Activated CD4-positive, alpha-beta T cell treated with anti-CD3 and anti-CD28 coated beads for 36 hours (primary cell): Measurements from ENCODE around the gene ECI1. TPM values are rescaled to one million over a fixed set of nuclear protein-coding genes. Genes with fewer than 3 reads are reported as not detected.

ENCODE experiments used
- ATAC-seq: fragments of 200-7000 bp; cut with Tn5 transposase; one replicate; pipeline ENCODE4 v1.10.0; 2021; ENCODE audit warnings: mild to moderate bottlenecking, moderate library complexity
- CTCF ChIA-PET: fragments of 350-600 bp; sonication (Branson Sonifier 250); formaldehyde crosslinking; loops from one replicate; lab custom pipeline; 2021; ENCODE audit warnings: antibody characterized with exemption; lab: Charles Lee
- POLR2A ChIA-PET: fragments of 350-600 bp; sonication (Branson Sonifier 250); formaldehyde crosslinking; loops from one replicate; lab custom pipeline; 2021; ENCODE audit warnings: antibody characterized with exemption, inconsistent platforms; lab: Charles Lee
- DNase-seq: peaks from one replicate; pipeline ENCODE4 v3.0.0-alpha.2; 2020
- H3K27ac Mint-ChIP-seq: one replicate; pipeline ENCODE4 v1.8.0; 2021; ENCODE audit warnings: mixed read lengths
- H3K27me3 Mint-ChIP-seq: one replicate; pipeline ENCODE4 v1.8.0; 2021; ENCODE audit warnings: mixed read lengths
- H3K36me3 Mint-ChIP-seq: one replicate; pipeline ENCODE4 v1.8.0; 2021; ENCODE audit warnings: low read depth, mixed read lengths
- H3K4me1 Mint-ChIP-seq: one replicate; pipeline ENCODE4 v1.8.0; 2021; ENCODE audit warnings: mixed read lengths
- H3K4me3 Mint-ChIP-seq: one replicate; pipeline ENCODE4 v1.8.0; 2021; ENCODE audit warnings: mild to moderate bottlenecking, moderate library complexity, mixed read lengths
- H3K9me3 Mint-ChIP-seq: one replicate; pipeline ENCODE4 v1.8.0; 2021; ENCODE audit warnings: low read depth, mixed read lengths
- intact Hi-C, 2 experiments: fragments of 100-400 bp; cut with DNase I in 1 of 2; cut with micrococcal nuclease in 1 of 2; formaldehyde crosslinking; loops; one replicate each; pipeline versions ENCODE4 v1.14.2 to v1.15.1; 2022 to 2024; cut with DNase I, micrococcal nuclease
- total RNA-seq, 2 experiments: library from RNA; stranded (reverse); gene quantifications; one replicate each; pipeline ENCODE4 v1.2.3, GENCODE V29; 2021

Gene ECI1
- total RNA-seq, 2 experiments from 2014 or later, result 23.0 to 41.0 TPM

GRCh38 chr16:2287916-2288547 lies 36.6 kb upstream of the ECI1 start:
- Mint-ChIP-seq H3K27me3 (no peaks in the 10 kb centered on the region), H3K4me3 (no peak overlapping the region), H3K27ac (no peak overlapping the region), H3K36me3 (no peaks in the 10 kb centered on the region), H3K4me1 (no peaks in the 10 kb centered on the region), H3K9me3 (no peaks in the 10 kb centered on the region)
- POLR2A ChIA-PET, result no interaction called here
- no peak for ATAC-seq
- CTCF ChIA-PET, result interaction anchor here (0.6 to 2.4 kb wide), 2 partner anchors 8 to 49 kb away, joined by 3 to 6 read pairs; no protein-coding TSS in a partner anchor
- intact Hi-C loops, result no loop called here
- no peak for DNase-seq

GRCh38 chr16:2286550-2286949 lies 35.2 kb upstream of the ECI1 start:
- H3K27ac Mint-ChIP-seq, result no peak overlapping the region
- POLR2A ChIA-PET, result no interaction called here
- ATAC-seq (no peak), DNase-seq (no peak)
- intact Hi-C loops, result no loop called here
- CTCF ChIA-PET, result interaction anchor here (2.4 kb wide), 1 partner anchor 10 kb away, joined by 6 read pairs; no protein-coding TSS in a partner anchor
- H3K36me3 Mint-ChIP-seq, result no peaks in the 10 kb centered on the region
- H3K9me3 Mint-ChIP-seq, result no peaks in the 10 kb centered on the region
- H3K27me3 Mint-ChIP-seq, result no peaks in the 10 kb centered on the region
- H3K4me1 Mint-ChIP-seq, result no peaks in the 10 kb centered on the region
- H3K4me3 Mint-ChIP-seq, result no peak overlapping the region

GRCh38 chr16:2285731-2286191 lies 34.4 kb upstream of the ECI1 start:
- intact Hi-C loops, result no loop called here
- CTCF ChIA-PET, result no interaction called here
- H3K27ac Mint-ChIP-seq, result no peak overlapping the region
- no peak for DNase-seq
- no peaks in the 10 kb centered on the region for H3K4me1 Mint-ChIP-seq
- no peak overlapping the region for H3K4me3 Mint-ChIP-seq
- H3K9me3 Mint-ChIP-seq, result no peaks in the 10 kb centered on the region
- no peak for ATAC-seq
- POLR2A ChIA-PET, result no interaction called here
- H3K36me3 Mint-ChIP-seq, result no peaks in the 10 kb centered on the region
- H3K27me3 Mint-ChIP-seq, result no peaks in the 10 kb centered on the region

- Mint-ChIP-seq H3K27ac (no peak overlapping the region), H3K27me3 (no peaks in the 10 kb centered on the region), H3K4me3 (no peak overlapping the region), H3K36me3 (no peaks in the 10 kb centered on the region), H3K9me3 (no peaks in the 10 kb centered on the region), H3K4me1 (no peaks in the 10 kb centered on the region)
- POLR2A ChIA-PET, result no interaction called here
- no peak for ATAC-seq
- intact Hi-C loops, result no loop called here
- CTCF ChIA-PET, result no interaction called here
- no peak for DNase-seq
Observed at GRCh38 chr16:2284797-2285576, 33.6 kb upstream of the ECI1 start.

- H3K9me3 Mint-ChIP-seq, result no peaks in the 10 kb centered on the region
- H3K36me3 Mint-ChIP-seq, result no peaks in the 10 kb centered on the region
- no peak for DNase-seq
- intact Hi-C loops, result no loop called here
- no peak for ATAC-seq
- no peaks in the 10 kb centered on the region for H3K27me3 Mint-ChIP-seq
- ChIA-PET POLR2A (no interaction called here), CTCF (no interaction called here)
- no peak overlapping the region for H3K27ac Mint-ChIP-seq
- no peak overlapping the region for H3K4me3 Mint-ChIP-seq
- no peaks in the 10 kb centered on the region for H3K4me1 Mint-ChIP-seq
Observed at GRCh38 chr16:2284001-2284770, 32.8 kb upstream of the ECI1 start.

- POLR2A ChIA-PET, result no interaction called here
- H3K27ac Mint-ChIP-seq, result no peak overlapping the region
Observed at GRCh38 chr16:2282866-2283555, 31.6 kb upstream of the ECI1 start.

GRCh38 chr16:2282262-2282661 lies 30.9 kb upstream of the ECI1 start:
- H3K36me3 Mint-ChIP-seq, result no peaks in the 10 kb centered on the region
- no peaks in the 10 kb centered on the region for H3K27me3 Mint-ChIP-seq
- no peak for DNase-seq
- no peaks in the 10 kb centered on the region for H3K4me1 Mint-ChIP-seq
- no peak overlapping the region for H3K4me3 Mint-ChIP-seq
- H3K27ac Mint-ChIP-seq, result no peak overlapping the region
- H3K9me3 Mint-ChIP-seq, result no peaks in the 10 kb centered on the region
- CTCF ChIA-PET, result no interaction called here
- no peak for ATAC-seq
- intact Hi-C loops, result no loop called here
- POLR2A ChIA-PET, result interaction anchor here (0.6 kb wide), 1 partner anchor 193 kb away, joined by 3 read pairs; the partner anchor contains the start of gene TBC1D24

More at GRCh38 chr16:2282866-2283555, 31.6 kb upstream of the ECI1 start:
- Mint-ChIP-seq H3K4me1 (no peaks in the 10 kb centered on the region), H3K9me3 (no peaks in the 10 kb centered on the region), H3K27me3 (no peaks in the 10 kb centered on the region), H3K4me3 (no peak overlapping the region), H3K36me3 (no peaks in the 10 kb centered on the region)
- intact Hi-C loops, result no loop called here
- ATAC-seq, result no peak
- DNase-seq, result no peak
- CTCF ChIA-PET, result no interaction called here

- no peaks in the 10 kb centered on the region for H3K9me3 Mint-ChIP-seq
- H3K4me1 Mint-ChIP-seq, result no peaks in the 10 kb centered on the region
- DNase-seq (no peak), ATAC-seq (no peak)
- intact Hi-C loops, result no loop called here
- H3K36me3 Mint-ChIP-seq, result no peaks in the 10 kb centered on the region
- H3K27me3 Mint-ChIP-seq, result no peaks in the 10 kb centered on the region
- H3K4me3 Mint-ChIP-seq, result no peak overlapping the region
- ChIA-PET CTCF (interaction anchor here (0.6 to 1.3 kb wide), 2 partner anchors 86 to 703 kb away, joined by 3 read pairs; no protein-coding TSS in a partner anchor), POLR2A (no interaction called here)
- H3K27ac Mint-ChIP-seq, result no peak overlapping the region
Observed at GRCh38 chr16:2280981-2281542, 29.7 kb upstream of the ECI1 start.

GRCh38 chr16:2280461-2280860 lies 29.1 kb upstream of the ECI1 start:
- H3K36me3 Mint-ChIP-seq, result no peaks in the 10 kb centered on the region
- H3K27me3 Mint-ChIP-seq, result no peaks in the 10 kb centered on the region
- no peak for ATAC-seq
- CTCF ChIA-PET, result interaction anchor here (0.6 to 1.3 kb wide), 2 partner anchors 86 to 704 kb away, joined by 3 read pairs; no protein-coding TSS in a partner anchor
- intact Hi-C loops, result no loop called here
- H3K9me3 Mint-ChIP-seq, result no peaks in the 10 kb centered on the region
- no peak overlapping the region for H3K27ac Mint-ChIP-seq
- no peak overlapping the region for H3K4me3 Mint-ChIP-seq
- POLR2A ChIA-PET, result no interaction called here
- H3K4me1 Mint-ChIP-seq, result no peaks in the 10 kb centered on the region
- no peak for DNase-seq

GRCh38 chr16:2278956-2279800 lies 27.8 kb upstream of the ECI1 start:
- Mint-ChIP-seq H3K9me3 (no peaks in the 10 kb centered on the region), H3K36me3 (no peaks in the 10 kb centered on the region), H3K4me1 (no peaks in the 10 kb centered on the region), H3K27ac (no peak overlapping the region), H3K27me3 (no peaks in the 10 kb centered on the region), H3K4me3 (no peak overlapping the region)
- ATAC-seq, result no peak
- intact Hi-C loops, result no loop called here
- ChIA-PET POLR2A (no interaction called here), CTCF (no interaction called here)
- DNase-seq, result no peak
